Daoy (cell line): ENCODE results near the gene TASP1. TPM values are rescaled to one million over a fixed set of nuclear protein-coding genes. Genes with fewer than 3 reads are reported as not detected.
"Not testable (repeated sequence)": the region's sequence is repeated elsewhere in the genome, so short reads cannot be mapped to it uniquely, and the experiment has no call there.

ENCODE experiments used
- DNase-seq: peaks from one replicate; pipeline ENCODE4 v3.0.0-alpha.2; 2015; ENCODE audit warnings: low read depth
- total RNA-seq: library from RNA; depleted of rRNA; stranded (reverse); fragments of >200 nt; shearing (Covaris generic); gene quantifications from 2 replicates; pipeline ENCODE4 v1.2.3, GENCODE V29; 2014

Gene TASP1
- total RNA-seq, 1 experiment from 2014 or later: 9.6 TPM

DNA sequence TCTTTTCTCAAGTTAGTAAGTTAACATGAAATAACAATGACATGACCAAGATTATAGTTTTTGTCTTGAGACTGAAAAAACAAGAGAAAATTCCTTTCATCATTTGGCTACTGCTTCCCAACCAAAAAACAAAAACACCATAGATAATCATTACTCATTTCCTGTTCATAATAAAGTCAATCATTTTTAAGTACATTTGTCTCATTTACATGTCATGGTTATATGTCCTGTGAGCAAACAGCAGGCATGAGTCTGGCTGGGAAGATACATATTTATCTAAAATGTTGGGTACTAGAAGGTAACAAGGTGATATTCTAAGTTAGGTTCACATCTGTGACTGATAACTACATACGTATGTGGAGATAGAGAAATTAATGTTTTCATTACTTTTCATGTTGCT lies 237.1 kb downstream of the TASP1 start:
- no peak for DNase-seq

DNA sequence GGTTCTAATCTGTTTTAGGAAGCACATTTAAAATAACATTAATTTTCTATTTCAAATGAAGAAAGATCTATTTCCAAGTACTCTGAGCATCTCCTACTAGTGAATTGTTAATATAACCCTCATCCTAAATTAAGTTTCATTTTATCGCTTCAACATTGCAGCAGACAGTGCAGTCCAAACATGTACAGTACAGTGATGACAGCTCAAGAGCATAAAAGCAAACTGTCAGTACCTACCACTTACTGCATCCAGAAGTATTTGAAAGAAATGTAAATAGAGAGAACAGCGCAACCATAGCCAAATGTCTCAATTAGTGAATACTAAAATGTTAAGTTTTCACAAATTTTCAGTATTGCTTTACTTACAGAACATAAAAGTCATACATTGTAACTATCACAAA lies 238.3 kb downstream of the TASP1 start:
- DNase-seq: no peak

DNA sequence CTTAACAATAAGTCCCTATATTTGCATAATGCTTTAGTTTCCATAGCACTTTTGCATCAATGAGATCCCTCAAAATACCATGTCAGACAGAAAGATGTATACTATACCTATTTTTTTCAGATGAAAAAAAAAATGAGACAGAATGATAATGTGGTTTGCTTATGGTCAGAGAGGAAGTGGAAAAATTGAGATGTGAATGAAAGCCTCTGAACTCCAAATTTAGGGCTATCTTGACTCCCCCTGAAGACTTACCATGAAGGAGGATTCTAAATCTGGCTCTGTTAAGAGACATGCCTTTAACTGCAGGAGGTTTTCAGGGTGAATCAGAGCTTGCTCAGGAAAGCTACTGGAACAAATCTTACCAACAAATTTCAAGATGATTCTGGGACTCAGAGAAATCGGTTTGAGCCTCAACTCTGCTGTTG lies 241.4 kb downstream of the TASP1 start:
- DNase-seq: no peak

DNA sequence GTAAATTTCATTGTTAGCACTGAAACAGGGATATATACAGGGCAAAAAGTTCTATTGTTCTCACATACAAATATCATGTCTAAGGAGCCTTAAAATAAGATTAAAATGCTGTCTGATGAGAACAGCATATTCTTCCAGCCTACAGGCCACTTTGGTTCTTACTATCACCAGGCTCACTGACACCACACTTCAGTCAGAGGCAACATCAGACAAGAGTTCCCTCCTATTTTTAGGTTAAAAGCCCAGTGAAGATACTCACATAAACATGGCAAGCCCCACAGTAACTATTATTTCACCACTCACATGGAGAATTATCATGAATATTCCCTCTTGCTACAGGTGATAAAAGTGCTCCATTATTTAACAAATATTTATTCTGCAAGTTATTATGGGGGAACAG lies 241.9 kb downstream of the TASP1 start:
- no peak for DNase-seq

DNA sequence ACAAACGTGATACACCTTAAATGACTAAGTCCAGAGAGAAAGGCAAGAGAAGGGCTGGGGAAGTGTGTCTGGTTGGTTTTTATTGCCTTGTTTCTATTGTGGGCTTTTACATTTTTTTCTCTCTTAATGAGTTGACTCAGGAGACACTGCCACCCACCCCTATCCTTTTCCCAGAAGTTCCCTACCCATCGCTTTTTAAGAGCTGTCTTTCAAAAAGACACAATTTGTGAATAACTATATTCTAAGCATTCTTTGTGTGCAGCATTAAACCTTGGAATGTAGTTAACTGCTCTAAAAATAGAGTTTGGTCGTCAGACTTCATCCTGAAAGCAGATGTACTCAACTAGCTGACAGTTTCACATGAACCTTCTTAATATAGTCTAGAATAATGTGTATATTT lies 242.7 kb downstream of the TASP1 start:
- no peak for DNase-seq

DNA sequence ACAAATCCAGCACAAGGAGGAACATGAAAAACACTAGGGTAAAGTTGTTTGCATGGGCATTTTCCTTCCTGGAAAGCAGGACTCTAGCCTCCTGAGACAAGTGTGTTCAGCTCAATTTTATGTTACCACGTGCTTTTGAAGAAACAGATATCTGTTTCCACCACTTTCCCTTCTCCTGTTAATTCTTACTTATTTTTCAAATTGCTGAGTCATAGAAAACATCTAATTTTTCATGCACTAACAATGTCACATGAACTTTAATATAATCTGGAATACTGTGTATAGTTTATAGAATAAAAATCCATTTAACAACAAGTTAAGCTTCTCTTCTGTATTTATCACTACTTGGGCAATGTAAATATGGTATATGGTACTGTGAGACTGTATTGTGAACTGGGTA lies 243.5 kb downstream of the TASP1 start:
- DNase-seq: no peak

DNA sequence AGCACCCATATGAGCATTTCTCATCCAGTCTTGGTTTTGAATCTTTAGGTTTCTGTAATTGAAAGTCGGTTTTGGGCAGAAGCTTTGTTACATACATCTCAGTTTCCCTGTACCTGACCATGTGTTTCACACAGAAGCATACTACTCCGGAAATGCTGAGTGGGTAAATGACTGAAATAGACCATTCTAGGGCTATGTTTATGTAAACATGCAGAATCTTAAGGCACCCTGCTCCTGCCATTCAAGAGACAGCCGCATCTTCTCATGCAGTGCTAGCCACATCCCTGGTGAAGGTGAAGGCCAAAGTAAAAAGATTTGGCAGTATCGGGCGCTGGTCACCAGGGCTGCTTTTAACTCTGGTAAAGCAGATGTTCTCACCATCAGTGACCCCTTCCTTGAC lies 246.3 kb downstream of the TASP1 start:
- DNase-seq: no peak

DNA sequence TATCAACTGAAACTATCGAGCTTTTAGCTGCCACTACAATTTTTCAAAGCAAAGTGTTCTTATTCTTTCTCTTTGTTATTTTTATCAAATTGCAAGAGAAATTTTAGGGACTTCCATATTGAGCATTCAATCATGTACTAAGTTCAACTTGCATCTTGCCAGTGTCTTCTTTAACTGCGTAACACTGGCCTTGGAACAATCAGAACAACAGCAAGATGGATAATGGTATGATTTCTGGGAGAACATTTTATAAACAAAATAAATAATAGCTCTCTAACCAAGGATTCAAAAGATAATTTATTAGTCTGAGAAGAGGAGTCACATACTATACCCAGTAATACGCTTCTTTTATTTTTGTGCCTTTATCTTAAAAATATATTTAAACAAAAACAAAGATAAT lies 249.6 kb downstream of the TASP1 start:
- DNase-seq: no peak

DNA sequence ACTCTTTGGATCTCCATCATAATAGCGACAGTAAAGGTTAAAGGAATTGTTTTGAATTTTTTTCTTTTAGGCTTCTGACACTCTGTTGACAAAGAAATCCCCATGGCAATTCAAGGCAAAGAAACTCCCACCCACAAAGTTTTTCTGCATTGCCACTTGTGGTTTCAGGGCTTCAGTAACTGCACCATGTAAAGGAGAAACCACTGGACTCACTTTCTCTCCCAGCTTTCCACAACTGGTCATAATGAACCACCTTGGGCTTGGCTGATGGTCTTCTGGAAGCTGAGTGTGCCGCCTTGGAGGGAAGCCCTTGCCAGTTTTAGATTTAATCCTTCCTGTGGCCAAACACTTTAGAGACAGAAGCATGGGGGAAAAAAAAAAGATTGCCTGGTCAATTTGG lies 254.6 kb downstream of the TASP1 start:
- DNase-seq: no peak

DNA sequence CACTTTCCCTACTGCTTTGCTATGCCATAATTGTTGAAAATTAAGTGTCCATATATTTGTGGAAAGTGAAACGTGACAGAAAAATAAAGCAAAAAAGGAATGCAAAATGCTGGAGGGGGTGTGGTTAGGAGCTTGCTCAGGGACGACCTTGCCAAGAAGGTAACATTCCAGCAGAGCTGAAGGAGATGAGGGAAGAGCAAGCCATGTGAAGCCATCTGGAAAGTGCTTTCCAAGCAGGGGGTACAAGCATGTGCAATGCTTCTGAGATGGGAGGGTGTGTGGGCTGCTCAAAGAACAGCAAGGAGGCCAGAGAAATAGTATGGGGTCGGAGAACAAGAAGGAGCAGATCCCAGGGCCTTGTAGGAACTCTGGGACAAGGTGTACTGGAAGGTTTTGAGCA lies 255.9 kb downstream of the TASP1 start:
- no peak for DNase-seq

DNA sequence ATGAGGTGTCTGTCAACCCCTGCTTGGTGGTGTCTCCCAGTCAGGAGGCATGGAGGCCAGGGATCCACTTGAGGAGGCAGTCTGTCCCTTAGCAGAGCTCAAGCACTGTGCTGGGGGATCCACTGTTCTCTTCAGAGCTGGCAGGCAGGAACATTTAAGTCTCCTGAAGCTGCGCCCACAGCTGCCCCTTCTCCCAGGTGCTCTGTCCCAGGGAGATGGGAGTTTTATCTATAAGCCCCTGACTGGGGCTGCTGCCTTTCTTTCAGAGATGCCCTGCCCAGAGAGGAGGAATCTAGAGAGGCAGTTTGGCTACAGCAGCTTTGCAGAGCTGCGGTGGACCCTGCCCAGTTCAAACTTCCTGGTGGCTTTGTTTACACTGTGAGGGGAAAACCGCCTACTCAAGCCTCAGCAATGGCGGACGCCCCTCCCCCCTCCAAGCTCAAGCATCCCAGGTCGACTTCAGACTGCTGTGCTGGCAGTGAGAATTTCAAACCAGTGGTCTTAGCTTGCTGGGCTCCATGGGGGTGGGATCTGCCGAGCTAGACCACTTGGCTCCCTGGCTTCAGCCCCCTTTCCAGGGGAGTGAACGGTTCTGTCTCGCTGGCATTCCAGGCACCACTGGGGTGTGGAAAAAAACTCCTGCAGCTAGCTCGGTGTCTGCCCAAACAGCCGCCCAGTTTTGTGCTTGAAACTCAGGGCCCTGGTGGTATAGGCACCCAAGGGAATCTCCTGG lies 258.1 kb downstream of the TASP1 start:
- not testable (repeated sequence) for DNase-seq

DNA sequence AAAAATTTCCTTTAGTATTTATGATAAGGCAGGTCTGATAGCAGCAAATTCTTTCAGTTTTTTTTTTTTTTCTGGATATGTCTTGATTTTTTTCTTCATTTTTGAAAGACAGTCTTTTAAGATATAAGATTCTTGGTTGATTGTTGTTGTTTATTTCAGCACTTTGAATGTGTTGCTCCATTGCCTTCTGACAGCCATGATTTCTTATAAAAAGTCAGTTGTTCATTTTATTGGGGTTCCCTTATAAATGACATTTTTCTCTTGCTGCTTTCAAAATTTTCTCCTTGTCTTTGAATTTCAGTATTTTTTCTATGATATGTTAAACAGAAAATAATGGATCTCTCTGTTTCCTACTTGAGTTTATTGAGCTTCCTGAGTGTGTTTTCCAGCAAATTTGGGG lies 265.3 kb downstream of the TASP1 start:
- no peak for DNase-seq

DNA sequence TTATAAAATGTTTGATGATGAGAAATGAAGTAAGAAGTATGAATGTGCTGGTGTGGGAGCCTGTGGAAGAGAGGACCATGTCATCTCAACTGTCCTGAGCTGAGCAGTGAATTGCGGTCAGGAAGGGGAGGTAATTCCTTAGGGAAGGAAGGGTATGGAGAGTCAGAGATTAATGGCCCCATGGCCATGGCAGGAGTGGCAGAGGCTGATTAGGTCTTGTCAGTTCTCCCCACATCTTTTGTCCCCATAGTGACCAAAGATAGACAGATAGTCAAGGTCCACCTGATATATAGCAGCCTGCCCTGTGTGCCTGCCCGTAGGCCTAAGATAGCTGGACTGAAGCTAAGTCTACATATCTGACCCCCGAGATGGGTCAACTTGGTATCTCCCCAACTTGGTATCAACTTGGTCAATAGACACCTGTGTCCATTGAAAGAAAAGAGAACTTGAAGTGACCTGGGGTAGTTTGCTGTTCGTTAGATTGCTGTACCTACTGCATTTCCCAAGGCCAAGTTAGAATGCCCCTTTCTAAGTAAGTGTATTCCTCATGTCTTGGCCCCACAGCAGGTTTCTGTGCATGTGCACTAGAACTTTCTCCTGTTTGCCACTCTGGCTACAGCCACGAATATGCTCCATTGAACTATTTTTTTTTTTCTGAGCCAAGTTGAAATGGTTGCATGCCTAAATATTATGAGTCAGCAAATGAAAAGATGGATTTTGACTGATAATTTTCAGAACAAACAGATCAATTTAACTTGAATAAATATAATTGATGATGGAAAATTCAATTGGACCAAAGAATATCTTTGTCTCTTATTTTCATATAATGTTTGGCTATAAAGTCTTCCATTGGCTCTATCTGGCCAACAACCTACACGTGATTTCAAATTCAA lies 274.2 kb downstream of the TASP1 start:
- DNase-seq: no peak

DNA sequence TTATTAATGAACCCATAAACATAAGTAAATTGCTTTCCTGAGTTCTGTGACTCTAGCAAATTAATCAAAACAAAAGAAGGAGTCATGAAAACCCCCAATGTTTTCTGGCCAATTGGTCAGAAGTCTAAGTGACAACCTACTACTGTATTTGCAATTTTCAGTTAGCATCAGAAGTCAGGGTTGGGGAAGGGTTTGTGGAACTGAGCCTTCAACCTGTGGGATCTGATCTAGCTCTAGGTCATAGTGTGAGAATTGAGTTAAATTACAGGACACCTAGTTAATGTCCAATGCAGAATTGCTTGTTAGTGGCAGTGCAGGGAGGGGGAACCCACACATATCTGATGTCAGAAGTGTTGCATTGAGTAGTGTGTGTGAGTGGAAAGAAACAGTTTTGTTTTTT lies 275.3 kb downstream of the TASP1 start:
- no peak for DNase-seq

DNA sequence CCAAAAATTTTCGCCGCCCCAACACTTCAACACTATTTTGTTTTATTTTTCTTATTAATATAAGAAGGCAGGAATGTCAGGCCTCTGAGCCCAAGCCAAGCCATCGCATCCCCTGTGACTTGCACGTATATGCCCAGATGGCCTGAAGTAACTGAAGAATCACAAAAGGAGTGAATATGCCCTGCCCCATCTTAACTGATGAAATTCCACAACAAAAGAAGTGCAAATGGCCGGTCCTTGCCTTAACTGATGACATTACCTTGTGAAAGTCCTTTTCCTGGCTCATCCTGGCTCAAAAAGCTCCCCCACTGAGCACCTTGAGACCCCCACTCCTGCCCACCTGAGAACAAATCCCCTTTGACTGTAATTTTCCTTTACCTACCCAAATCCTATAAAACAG lies 276.6 kb downstream of the TASP1 start:
- DNase-seq: not testable (repeated sequence)

DNA sequence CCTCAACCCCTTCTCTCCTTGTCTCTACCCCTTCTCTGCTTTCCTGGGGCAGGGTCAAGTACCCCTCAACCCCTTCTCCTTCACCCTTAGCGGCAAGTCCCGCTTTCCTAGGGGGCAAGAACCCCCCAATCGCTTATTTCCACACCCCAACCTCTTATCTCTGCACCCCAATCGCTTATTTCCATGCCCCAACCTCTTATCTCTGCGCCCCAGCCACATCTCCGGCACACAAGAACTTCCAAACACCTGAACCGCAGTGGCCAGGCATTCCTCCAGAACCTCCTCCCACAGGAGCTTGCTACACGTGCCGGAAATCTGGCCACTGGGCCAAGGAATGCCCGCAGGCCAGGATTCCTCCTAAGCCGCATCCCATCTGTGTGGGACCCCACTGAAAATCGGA lies 279.8 kb downstream of the TASP1 start:
- not testable (repeated sequence) for DNase-seq

DNA sequence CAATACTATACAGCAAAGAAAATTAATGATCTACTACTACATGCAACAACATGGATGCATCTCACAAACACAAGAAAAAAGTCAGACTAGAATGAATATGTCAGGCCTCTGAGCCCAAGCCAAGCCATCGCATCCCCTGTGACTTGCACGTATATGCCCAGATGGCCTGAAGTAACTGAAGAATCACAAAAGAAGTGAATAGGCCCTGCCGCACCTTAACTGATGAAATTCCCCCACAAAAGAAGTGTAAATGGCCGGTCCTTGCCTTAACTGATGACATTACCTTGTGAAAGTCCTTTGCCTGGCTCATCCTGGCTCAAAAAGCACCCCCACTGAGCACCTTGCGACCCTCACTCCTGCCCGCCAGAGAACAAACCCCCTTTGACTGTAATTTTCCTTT lies 280.9 kb downstream of the TASP1 start:
- DNase-seq: not testable (repeated sequence)

DNA sequence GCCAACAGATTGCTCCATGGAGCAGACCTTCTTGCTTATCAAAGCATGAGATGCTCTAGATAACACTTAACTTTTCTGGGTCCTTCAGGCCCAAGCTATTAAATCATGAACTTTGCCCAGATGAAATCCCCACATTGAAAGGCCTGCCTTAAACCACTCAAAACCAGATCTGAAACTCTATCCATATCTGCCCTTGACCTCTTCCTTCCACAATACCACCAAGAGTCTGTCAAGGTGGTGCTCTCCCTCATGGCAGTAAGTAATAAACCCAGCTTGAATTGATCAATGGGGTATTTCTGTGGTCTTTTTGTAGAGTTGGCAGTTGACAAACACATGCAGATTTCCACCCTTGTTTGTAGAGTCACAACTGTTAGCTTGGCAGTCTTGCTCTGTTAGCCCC lies 282.1 kb downstream of the TASP1 start:
- no peak for DNase-seq

DNA sequence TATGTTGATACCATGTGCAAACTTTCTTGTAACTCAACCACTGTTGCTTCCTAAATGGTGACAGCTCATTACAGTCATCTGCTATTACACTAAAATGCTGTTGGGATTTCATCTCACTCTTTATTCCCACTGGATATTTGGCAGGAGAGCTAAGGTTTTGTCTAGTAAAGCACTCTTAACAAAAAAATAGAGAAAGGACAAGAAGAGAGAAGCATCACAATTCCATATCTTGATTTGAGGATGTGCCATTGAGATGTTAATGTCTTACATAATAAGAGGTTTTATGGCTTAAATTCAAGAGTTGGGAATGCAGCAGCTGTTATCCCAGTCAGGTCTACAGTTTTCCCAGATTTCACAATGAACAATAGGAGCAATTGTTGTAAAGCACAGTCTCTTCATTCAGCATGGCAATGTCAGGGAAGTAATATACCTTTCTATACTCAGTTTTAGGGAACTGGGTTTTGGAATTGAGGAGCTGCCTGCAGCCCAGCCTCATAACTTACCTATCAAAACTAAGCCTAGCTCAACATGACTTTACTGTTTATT lies 282.7 kb downstream of the TASP1 start:
- no peak for DNase-seq

DNA sequence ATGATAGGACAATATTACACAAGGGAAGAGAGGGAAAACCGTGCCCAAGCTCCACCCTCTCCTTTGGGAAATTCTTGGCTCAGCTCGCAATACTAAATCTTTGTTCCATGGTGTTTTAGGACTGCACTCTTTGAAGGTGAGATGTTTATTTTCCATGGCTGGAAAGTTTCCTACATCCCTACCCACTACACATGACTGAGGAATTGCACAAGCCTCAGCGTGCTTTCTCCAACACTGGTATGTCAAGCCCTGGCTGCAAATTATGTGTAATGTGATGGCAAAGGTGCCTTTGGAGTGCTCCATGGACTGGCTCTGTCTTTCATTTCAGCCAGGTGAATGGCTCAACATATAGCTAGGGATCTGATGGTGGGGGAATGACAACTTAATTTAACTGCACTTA lies 283.3 kb downstream of the TASP1 start:
- no peak for DNase-seq

DNA sequence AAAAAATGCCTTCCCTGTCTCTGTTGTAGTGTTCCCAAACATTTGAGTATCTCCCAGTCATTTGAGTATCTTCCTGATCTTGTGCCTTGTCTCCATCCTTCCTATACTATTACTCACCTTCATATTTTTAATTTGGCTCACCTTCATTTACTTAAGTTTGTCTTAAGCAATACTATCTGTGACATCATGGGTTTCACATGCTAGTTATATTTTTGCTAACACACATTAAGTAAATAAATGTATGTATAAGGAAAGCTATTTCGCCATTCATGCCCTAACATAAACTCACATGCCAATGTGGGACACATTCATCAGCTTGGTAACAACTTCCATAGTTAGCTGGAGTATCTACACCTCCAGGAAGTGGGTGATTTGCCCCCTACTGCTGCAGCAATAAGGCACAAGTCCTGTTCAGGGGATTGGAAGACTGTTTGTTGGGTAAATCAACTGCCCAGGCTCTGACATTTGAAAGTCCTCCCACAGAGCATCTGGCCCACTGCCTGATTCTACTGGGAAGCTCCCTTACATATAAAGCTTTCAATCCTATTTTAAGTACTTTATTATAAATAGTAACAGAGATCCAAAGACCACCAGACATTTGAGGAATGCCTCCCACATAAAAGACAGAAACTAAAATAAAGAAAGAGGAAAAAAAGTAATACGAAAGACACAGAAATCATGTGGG lies 285.3 kb downstream of the TASP1 start:
- DNase-seq: no peak

DNA sequence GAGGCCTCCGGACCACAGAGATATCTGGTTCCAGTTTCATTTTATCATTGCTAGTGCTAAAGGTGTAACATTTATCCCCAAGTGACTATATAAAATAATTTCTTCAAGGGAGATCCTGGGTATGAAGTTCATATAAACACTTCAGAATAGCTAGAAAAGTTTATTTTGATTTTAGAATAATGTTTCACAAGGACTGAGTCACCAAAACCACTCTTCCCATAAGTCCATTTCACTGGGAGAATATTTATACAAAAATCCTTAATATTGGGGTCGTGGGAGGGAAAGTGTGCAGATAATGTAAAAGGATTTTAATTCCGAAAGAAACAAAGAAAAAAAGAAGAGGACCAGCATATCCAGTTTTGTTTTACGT lies 289.5 kb downstream of the TASP1 start:
- no peak for DNase-seq
